Stimulated activated CD4-positive, alpha-beta T cell treated with anti-CD3 and anti-CD28 coated beads, Interleukin-4, amount 100 ng/mL, for 1 hour (primary cell): ENCODE results near the gene DTX4.

Experiments used
- DNase-seq: peaks from one replicate; pipeline ENCODE4 v3.0.0-alpha.2; 2020

DTX4 gene

GRCh38 chr11:59221441-59221840 lies 49.5 kb downstream of the DTX4 start:
- no peak for DNase-seq

- no peak for DNase-seq
These were observed 50.6 kb downstream of the DTX4 start for GRCh38 chr11:59222464-59223060.

GRCh38 chr11:59223177-59223576 lies 51.2 kb downstream of the DTX4 start:
- DNase-seq, result no peak

GRCh38 chr11:59223611-59224010 lies 51.7 kb downstream of the DTX4 start:
- DNase-seq, result no peak

- no peak for DNase-seq
These were observed 52.5 kb downstream of the DTX4 start for GRCh38 chr11:59224351-59224928.

GRCh38 chr11:59225017-59225416 lies 53.1 kb downstream of the DTX4 start:
- DNase-seq, result no peak

- no peak for DNase-seq
These were observed 54.5 kb downstream of the DTX4 start for GRCh38 chr11:59226396-59226795.

- no peak for DNase-seq
These were observed 68.4 kb downstream of the DTX4 start for GRCh38 chr11:59240322-59240721.

- no peak for DNase-seq
These were observed 71.7 kb downstream of the DTX4 start for GRCh38 chr11:59243633-59244032.

GRCh38 chr11:59247531-59248227 lies 75.7 kb downstream of the DTX4 start:
- DNase-seq, result no peak

- DNase-seq, result no peak
These were observed 77.6 kb downstream of the DTX4 start for GRCh38 chr11:59249535-59249934.

GRCh38 chr11:59253001-59253400 lies 81.1 kb downstream of the DTX4 start:
- no peak for DNase-seq

GRCh38 chr11:59254286-59254685 lies 82.4 kb downstream of the DTX4 start:
- DNase-seq, result no peak

- no peak for DNase-seq
These were observed 83.3 kb downstream of the DTX4 start for GRCh38 chr11:59255281-59255680.
